Activated naive CD8-positive, alpha-beta T cell (primary cell): Measurements from ENCODE around the gene NRN1.

Source experiments
- H3K27ac Mint-ChIP-seq: one replicate; pipeline ENCODE4 v1.8.0; 2021; ENCODE audit warnings: mixed read lengths
- H3K27me3 Mint-ChIP-seq: one replicate; pipeline ENCODE4 v1.8.0; 2021; ENCODE audit warnings: mixed read lengths
- H3K36me3 Mint-ChIP-seq: one replicate; pipeline ENCODE4 v1.8.0; 2021; ENCODE audit warnings: mixed read lengths
- H3K4me1 Mint-ChIP-seq: one replicate; pipeline ENCODE4 v1.8.0; 2021; ENCODE audit warnings: low read depth, mixed read lengths
- H3K4me3 Mint-ChIP-seq: one replicate; pipeline ENCODE4 v1.8.0; 2021; ENCODE audit warnings: mild to moderate bottlenecking, mixed read lengths
- H3K9me3 Mint-ChIP-seq: one replicate; pipeline ENCODE4 v1.8.0; 2021; ENCODE audit warnings: low read depth, mixed read lengths

Gene NRN1

DNA sequence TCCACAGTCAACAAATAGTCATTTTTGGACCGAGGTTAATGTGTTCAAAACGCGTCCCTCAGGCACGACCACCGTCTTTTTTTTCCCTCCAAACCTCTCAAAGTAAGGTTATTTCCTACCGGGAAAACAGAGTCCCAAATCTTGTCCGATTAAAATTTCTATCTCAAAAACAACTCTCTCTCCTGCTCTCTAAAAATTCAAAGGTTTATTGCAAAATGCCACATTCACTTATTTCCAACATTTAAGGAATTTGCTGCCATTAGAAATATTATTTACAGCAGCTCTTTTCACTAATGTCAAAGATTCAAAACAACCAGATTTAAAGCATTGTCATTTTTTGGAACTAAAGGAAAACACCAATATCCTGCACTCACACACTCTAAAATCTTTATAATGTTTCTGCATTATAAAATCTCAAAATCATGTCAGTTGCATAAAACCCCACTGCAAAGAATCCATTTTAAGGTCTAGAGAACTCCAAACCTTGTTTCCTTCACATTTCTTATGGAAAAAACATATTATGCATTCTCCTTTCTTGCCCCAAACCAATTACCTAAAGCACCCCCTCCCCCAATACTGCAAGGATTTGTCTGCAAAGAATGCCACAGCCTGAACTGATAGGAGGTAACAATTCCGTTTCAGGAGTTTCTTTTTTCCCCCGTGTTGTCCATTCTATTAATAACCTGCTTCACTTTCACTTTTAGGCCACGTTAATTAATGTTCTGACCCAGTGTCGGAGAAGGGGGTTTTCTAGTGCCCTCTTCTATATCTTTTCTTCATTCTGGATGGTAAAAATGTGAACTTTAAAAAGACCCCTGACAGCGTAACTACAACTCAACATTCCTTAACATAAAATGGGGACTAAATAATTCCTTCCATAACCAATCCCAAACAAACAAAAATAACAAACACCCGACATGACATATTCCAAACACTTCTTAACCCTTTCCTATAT, 1.4 kb downstream of the NRN1 start:
- peak overlapping the region; percentile 87 for H3K4me3 Mint-ChIP-seq
- peaks cover 3% of the 10 kb centered on the region for H3K9me3 Mint-ChIP-seq
- peaks cover 55% of the 10 kb centered on the region for H3K27me3 Mint-ChIP-seq
- H3K27ac Mint-ChIP-seq = peak overlapping the region; percentile 4
- H3K36me3 Mint-ChIP-seq = peaks cover 2% of the 10 kb centered on the region
- H3K4me1 Mint-ChIP-seq = peaks cover 43% of the 10 kb centered on the region

GRCh38 chr6:6004390-6004995, 2.2 kb downstream of the NRN1 start:
- Mint-ChIP-seq H3K27me3 (peaks cover 60% of the 10 kb centered on the region), H3K36me3 (peaks cover 2% of the 10 kb centered on the region), H3K9me3 (peaks cover 3% of the 10 kb centered on the region), H3K4me3 (peak overlapping the region; percentile 87), H3K27ac (peak overlapping the region; percentile 46), H3K4me1 (peaks cover 51% of the 10 kb centered on the region)

- H3K27ac Mint-ChIP-seq = peak overlapping the region; percentile 46
- H3K4me1 Mint-ChIP-seq = peaks cover 53% of the 10 kb centered on the region
- peaks cover 59% of the 10 kb centered on the region for H3K27me3 Mint-ChIP-seq
- peak overlapping the region; percentile 87 for H3K4me3 Mint-ChIP-seq
- peaks cover 3% of the 10 kb centered on the region for H3K9me3 Mint-ChIP-seq
- H3K36me3 Mint-ChIP-seq = peaks cover 2% of the 10 kb centered on the region
Measured at GRCh38 chr6:6003621-6004366, 2.9 kb downstream of the NRN1 start.

GRCh38 chr6:6002848-6003620, 3.7 kb downstream of the NRN1 start:
- H3K27me3 Mint-ChIP-seq = peaks cover 61% of the 10 kb centered on the region
- H3K27ac Mint-ChIP-seq = peak overlapping the region; percentile 30
- H3K4me3 Mint-ChIP-seq = peak overlapping the region; percentile 87
- peaks cover 3% of the 10 kb centered on the region for H3K9me3 Mint-ChIP-seq
- H3K36me3 Mint-ChIP-seq = peaks cover 2% of the 10 kb centered on the region
- H3K4me1 Mint-ChIP-seq = peaks cover 56% of the 10 kb centered on the region

GRCh38 chr6:6002005-6002847, 4.5 kb downstream of the NRN1 start:
- H3K36me3 Mint-ChIP-seq = peaks cover 2% of the 10 kb centered on the region
- peak overlapping the region; percentile 30 for H3K27ac Mint-ChIP-seq
- peaks cover 60% of the 10 kb centered on the region for H3K4me1 Mint-ChIP-seq
- H3K27me3 Mint-ChIP-seq = peaks cover 59% of the 10 kb centered on the region
- H3K9me3 Mint-ChIP-seq = peaks cover 3% of the 10 kb centered on the region
- H3K4me3 Mint-ChIP-seq = peak overlapping the region; percentile 87

GRCh38 chr6:6001443-6001842, 5.3 kb downstream of the NRN1 start:
- Mint-ChIP-seq H3K4me3 (peak overlapping the region; percentile 87), H3K36me3 (peaks cover 2% of the 10 kb centered on the region), H3K27me3 (peaks cover 61% of the 10 kb centered on the region), H3K9me3 (peaks cover 3% of the 10 kb centered on the region), H3K4me1 (peaks cover 61% of the 10 kb centered on the region), H3K27ac (peak overlapping the region; percentile 30)

DNA sequence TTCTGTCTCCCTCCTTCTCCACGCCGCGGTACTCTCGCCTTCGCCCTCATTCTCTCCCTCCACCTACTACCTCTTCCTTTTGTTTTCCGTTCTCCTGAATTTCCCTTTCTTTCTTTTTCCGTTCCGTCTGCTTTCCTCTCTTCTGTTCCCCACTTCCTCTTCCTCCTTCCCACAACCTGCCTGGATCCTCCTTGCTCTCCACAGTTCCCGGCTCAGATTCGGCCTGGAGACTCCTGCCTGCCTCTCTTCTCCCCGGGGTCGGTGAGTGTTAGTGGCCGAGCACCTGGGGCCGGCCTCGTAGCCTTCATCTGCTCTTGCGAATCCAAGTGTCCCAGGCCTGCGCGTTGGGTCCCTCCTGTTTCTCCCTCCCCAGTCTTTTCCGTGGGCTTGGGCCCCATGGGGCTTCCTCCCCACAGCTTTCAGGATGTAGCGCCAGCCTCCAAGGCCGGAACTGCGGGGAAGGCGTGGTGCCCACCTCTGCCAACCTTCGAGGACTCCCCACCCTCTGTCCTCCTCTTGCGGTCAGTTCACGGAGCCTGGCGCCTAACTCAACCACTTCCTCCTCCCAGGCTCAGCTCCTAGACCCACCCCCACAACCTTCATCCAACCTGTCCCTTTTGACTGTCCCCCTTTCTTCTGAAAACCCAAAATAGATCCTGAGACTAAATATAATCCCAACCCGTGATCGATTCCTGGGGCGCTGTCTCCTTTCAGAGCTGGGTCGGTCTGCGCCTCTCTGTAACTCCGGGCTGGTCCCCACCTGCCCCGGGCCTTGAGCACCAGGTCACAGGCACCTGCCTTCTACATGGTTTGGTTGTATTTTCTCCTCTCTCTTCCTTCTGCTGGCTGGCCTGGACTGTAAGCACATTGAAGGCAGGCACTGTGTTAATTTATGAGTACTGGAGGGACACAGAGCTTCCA, 6.8 kb downstream of the NRN1 start:
- H3K27ac Mint-ChIP-seq = no peak overlapping the region
- H3K4me3 Mint-ChIP-seq = peak overlapping the region; percentile 52
- peaks cover 71% of the 10 kb centered on the region for H3K4me1 Mint-ChIP-seq
- H3K36me3 Mint-ChIP-seq = no peaks in the 10 kb centered on the region
- H3K9me3 Mint-ChIP-seq = no peaks in the 10 kb centered on the region
- peaks cover 60% of the 10 kb centered on the region for H3K27me3 Mint-ChIP-seq

DNA sequence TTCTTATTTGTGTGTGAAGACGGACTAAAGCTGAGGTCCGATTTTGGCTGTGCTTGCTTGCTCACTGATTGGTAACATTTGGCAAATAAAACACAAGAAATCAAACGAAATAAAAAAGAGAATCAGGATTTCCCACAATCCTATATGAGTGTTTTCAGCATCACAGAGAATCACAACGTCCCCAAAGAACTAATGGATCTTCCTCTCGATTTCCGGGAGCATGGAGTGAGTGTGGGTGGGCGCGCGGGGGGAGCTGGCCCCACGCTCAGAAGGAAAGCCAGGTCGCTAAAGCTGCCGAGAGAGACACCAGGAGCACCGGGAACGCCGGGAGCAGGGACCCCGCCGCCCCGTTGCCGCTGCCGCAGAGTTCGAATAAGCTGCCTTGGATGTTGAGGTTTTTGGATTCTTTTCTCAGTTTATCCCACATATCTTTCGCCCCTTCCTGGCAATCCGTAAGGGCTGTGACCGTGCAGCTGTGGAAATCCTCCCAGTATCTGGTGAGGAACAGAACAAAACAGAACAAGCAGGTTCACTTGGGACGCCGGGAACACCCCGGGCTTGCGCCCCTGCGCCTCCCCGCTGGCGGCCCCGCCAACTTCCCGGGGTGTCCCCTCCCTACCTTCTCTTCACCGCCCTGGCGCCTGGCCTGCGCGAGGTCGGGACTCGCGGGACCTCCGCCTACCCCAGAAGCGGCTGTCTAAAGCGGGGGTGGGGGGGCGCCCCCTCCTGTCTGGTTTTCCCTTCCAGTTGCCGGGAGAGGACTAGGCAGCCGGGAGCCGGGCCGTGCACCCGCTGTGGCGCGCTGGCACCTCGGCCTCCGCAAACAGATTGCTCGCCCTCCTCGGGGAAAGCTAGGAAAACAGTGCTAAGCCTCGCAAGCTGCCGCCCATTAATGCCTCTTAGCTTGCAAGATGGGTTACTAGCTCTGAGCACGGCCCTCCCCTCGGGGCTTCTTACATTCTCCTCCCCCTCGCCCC, 7.7 kb downstream of the NRN1 start:
- Mint-ChIP-seq H3K9me3 (no peaks in the 10 kb centered on the region), H3K27ac (no peak overlapping the region), H3K4me1 (peaks cover 71% of the 10 kb centered on the region), H3K4me3 (peak overlapping the region; percentile 52), H3K36me3 (peaks cover under 1% of the 10 kb centered on the region), H3K27me3 (peaks cover 55% of the 10 kb centered on the region)

DNA sequence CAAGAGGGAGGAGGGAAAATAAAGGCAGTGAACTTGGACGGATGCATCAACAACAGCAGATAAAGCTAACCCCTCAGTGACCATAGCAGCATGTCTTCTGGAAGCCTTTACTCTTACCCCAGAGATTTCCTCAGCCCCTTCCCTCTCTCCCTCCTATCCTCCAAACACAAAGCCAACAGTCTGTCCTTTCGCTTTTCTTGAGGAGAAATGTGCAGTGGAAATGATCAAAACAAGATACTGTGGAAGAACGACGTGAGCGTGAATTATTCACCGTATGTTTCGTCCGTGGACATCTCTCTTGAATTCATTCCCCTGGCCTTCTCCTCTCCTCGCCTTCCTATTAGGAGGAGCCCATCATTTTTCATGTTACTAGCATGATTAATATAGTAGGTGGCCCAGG, 8.5 kb downstream of the NRN1 start:
- H3K4me1 Mint-ChIP-seq = peaks cover 69% of the 10 kb centered on the region
- H3K27ac Mint-ChIP-seq = no peak overlapping the region
- H3K36me3 Mint-ChIP-seq = peaks cover 2% of the 10 kb centered on the region
- peak overlapping the region; percentile 76 for H3K4me3 Mint-ChIP-seq
- H3K9me3 Mint-ChIP-seq = no peaks in the 10 kb centered on the region
- peaks cover 62% of the 10 kb centered on the region for H3K27me3 Mint-ChIP-seq

GRCh38 chr6:5997420-5997987, 9.2 kb downstream of the NRN1 start:
- H3K4me1 Mint-ChIP-seq = peaks cover 63% of the 10 kb centered on the region
- H3K36me3 Mint-ChIP-seq = peaks cover 2% of the 10 kb centered on the region
- H3K27ac Mint-ChIP-seq = no peak overlapping the region
- H3K9me3 Mint-ChIP-seq = no peaks in the 10 kb centered on the region
- H3K27me3 Mint-ChIP-seq = peaks cover 60% of the 10 kb centered on the region
- peak overlapping the region; percentile 76 for H3K4me3 Mint-ChIP-seq

GRCh38 chr6:5996714-5997419, 9.9 kb downstream of the NRN1 start:
- peaks cover 59% of the 10 kb centered on the region for H3K4me1 Mint-ChIP-seq
- H3K36me3 Mint-ChIP-seq = peaks cover 2% of the 10 kb centered on the region
- H3K27me3 Mint-ChIP-seq = peaks cover 60% of the 10 kb centered on the region
- H3K27ac Mint-ChIP-seq = peak overlapping the region; percentile 19
- peak overlapping the region; percentile 84 for H3K4me3 Mint-ChIP-seq
- H3K9me3 Mint-ChIP-seq = no peaks in the 10 kb centered on the region
